Esophagus squamous epithelium (tissue), 5 donors: ENCODE data around the gene EHD2. TPM values are rescaled to one million over a fixed set of nuclear protein-coding genes. Genes with fewer than 3 reads are reported as not detected.
"Not testable (repeated sequence)": the region's sequence is repeated elsewhere in the genome, so short reads cannot be mapped to it uniquely, and the experiment has no call there.

Experiments
- DNase-seq: peaks from one replicate; lab custom pipeline; 2025; lab: John Stamatoyannopoulos, UW
- H3K27ac ChIP-seq, 4 donors: fragments of 200-600 bp; sonication (generic); one replicate each; pipeline ENCODE4 v1.5.1; 2016 to 2019; ENCODE audit warnings: mild to moderate bottlenecking in 1 of 4
- H3K27me3 ChIP-seq, 4 donors: fragments of 200-600 bp; sonication (generic); 1 replicate in 3 of 4; 2 replicates in 1 of 4; pipeline versions ENCODE4 v1.5.1 to v1.6.0; 2017 to 2021; ENCODE audit warnings: antibody characterized with exemption in 1 of 4
- H3K36me3 ChIP-seq, 3 donors: fragments of 200-600 bp; sonication (generic); one replicate each; pipeline ENCODE4 v1.5.1; 2016 to 2019
- H3K4me1 ChIP-seq, 3 donors: fragments of 200-600 bp; sonication (generic); one replicate each; pipeline ENCODE4 v1.5.1; 2017 to 2019
- H3K4me3 ChIP-seq, 4 donors: fragments of 200-600 bp; sonication (generic); 1 replicate in 3 of 4; 2 replicates in 1 of 4; pipeline ENCODE4 v1.5.1; 2016 to 2019; ENCODE audit warnings: mild to moderate bottlenecking in 2 of 4, moderate library complexity in 1 of 4
- H3K9me3 ChIP-seq, 3 donors: fragments of 200-600 bp; sonication (generic); one replicate each; pipeline ENCODE4 v1.5.1; 2016 to 2019
- CTCF ChIP-seq, 6 experiments: fragments of 450-650 bp in 4 of 6; fragments of 200-600 bp in 2 of 6; sonication (generic) in 2 of 6; IDR thresholded peaks; one replicate each; pipeline ENCODE4 v1.5.1; 2016 to 2019; ENCODE audit warnings: antibody characterized with exemption in 6 of 6, mild to moderate bottlenecking in 4 of 6, moderate library complexity in 4 of 6
- POLR2A ChIP-seq, 4 donors: fragments of 450-650 bp; IDR thresholded peaks; one replicate each; pipeline ENCODE4 v1.6.1; 2017; ENCODE audit warnings: antibody characterized with exemption in 4 of 4, mild to moderate bottlenecking in 4 of 4, moderate library complexity in 3 of 4
- WGBS, 2 donors: methylation state at CpG; one replicate each; pipeline ENCODE4 v1.1.5; 2018; 5-methylcytosine and 5-hydroxymethylcytosine counted together
- intact Hi-C: fragments of 100-400 bp; cut with DNase I; formaldehyde crosslinking; loops from one replicate; pipeline ENCODE4 v1.15.0; 2022
- total RNA-seq, 4 donors: library from RNA; depleted of rRNA; stranded (reverse); fragments of >200 nt; gene quantifications; one replicate each; pipeline ENCODE4 v1.1.0, GENCODE V29; 2016
- donor health status: DM: yes; HTN: yes; CAD: no.

EHD2 gene
- total RNA-seq, 4 donors from 2014 or later, result 34.8 to 50.7 (median 39.2) TPM

- peak overlapping the region in 3 of 4 donors; percentile 8 to 50 (median 25) for H3K27ac ChIP-seq
Measured at GRCh38 chr19:47762615-47763308, 49.5 kb downstream of the EHD2 start.

GRCh38 chr19:47764705-47765104 is 51.5 kb downstream of the EHD2 start:
- H3K9me3 ChIP-seq, H3K4me3 ChIP-seq, H3K4me1 ChIP-seq, H3K36me3 ChIP-seq, H3K27ac ChIP-seq, intact Hi-C loops, H3K27me3 ChIP-seq, DNase-seq: not testable (repeated sequence)
- 81 to 88% methylated on average over 2 to 3 of the region's 3 CpGs for WGBS, 2 donors

More at GRCh38 chr19:47762615-47763308, 49.5 kb downstream of the EHD2 start:
- H3K4me3 ChIP-seq, result no peak overlapping the region
- no peaks in the 10 kb centered on the region for H3K9me3 ChIP-seq
- WGBS, 2 donors, result 62 to 73% methylated on average over 15 to 18 of the region's 18 CpGs
- peaks cover 4 to 27% (median 6%) of the 10 kb centered on the region in 3 donors for H3K36me3 ChIP-seq
- DNase-seq, result no peak
- H3K27me3 ChIP-seq, result no peaks in the 10 kb centered on the region
- H3K4me1 ChIP-seq, result peaks cover 0 to 9% (median 0%) of the 10 kb centered on the region in 3 donors
- TF ChIP-seq CTCF (IDR thresholded peaks at IDR 0.05), result no peak
- TF ChIP-seq POLR2A (IDR thresholded peaks at IDR 0.05), result no peak
- intact Hi-C loops, result no loop called here

GRCh38 chr19:47765523-47766358 is 52.5 kb downstream of the EHD2 start:
- no peak overlapping the region for H3K27ac ChIP-seq
- no peak for DNase-seq
- no peaks in the 10 kb centered on the region for H3K36me3 ChIP-seq
- H3K4me3 ChIP-seq, result no peak overlapping the region
- WGBS, 2 donors, result 23 to 27% methylated on average over 11 to 17 of the region's 19 CpGs
- intact Hi-C loops, result no loop called here
- H3K27me3 ChIP-seq, result no peaks in the 10 kb centered on the region
- TF ChIP-seq POLR2A (IDR thresholded peaks at IDR 0.05) (no peak), CTCF (IDR thresholded peaks at IDR 0.05) (peak; percentile 17 to 82 (median 69))
- H3K4me1 ChIP-seq, result peaks cover 0 to 9% (median 0%) of the 10 kb centered on the region in 3 donors
- H3K9me3 ChIP-seq, result no peaks in the 10 kb centered on the region

- intact Hi-C loops, result no loop called here
- Histone ChIP-seq H3K27ac (no peak overlapping the region), H3K27me3 (no peaks in the 10 kb centered on the region), H3K4me1 (peaks cover 0 to 9% (median 0%) of the 10 kb centered on the region in 3 donors), H3K36me3 (no peaks in the 10 kb centered on the region), H3K9me3 (no peaks in the 10 kb centered on the region), H3K4me3 (no peak overlapping the region)
- TF ChIP-seq CTCF (IDR thresholded peaks at IDR 0.05), result no peak
- no peak for TF ChIP-seq POLR2A (IDR thresholded peaks at IDR 0.05)
- WGBS, 2 donors, result 74 to 78% methylated on average over 3 of the region's 7 CpGs
- DNase-seq, result no peak
Measured at GRCh38 chr19:47766359-47766620, 53.1 kb downstream of the EHD2 start.

- Histone ChIP-seq H3K27ac (no peak overlapping the region), H3K4me1 (peaks cover 0 to 9% (median 0%) of the 10 kb centered on the region in 3 donors), H3K36me3 (no peaks in the 10 kb centered on the region), H3K9me3 (no peaks in the 10 kb centered on the region), H3K27me3 (no peaks in the 10 kb centered on the region), H3K4me3 (no peak overlapping the region)
- intact Hi-C loops, result no loop called here
- no peak for DNase-seq
- WGBS, 2 donors, result 79% methylated on average over 7 of the region's 7 CpGs
- no peak for TF ChIP-seq CTCF (IDR thresholded peaks at IDR 0.05)
Measured at GRCh38 chr19:47766670-47767069, 53.4 kb downstream of the EHD2 start.
